Measurements from ENCODE around the gene ELOB. TPM values are rescaled to one million over a fixed set of nuclear protein-coding genes. Genes with fewer than 3 reads are reported as not detected.
A peak's percentile ranks its signal among the peaks of the same experiment; 100 is the strongest.

The ELOB gene
- total and polyA plus RNA-seq, 2 of the 13 experiments (the other 11 are each of a cell fraction or from before 2014, with no cell fraction given) = 208 to 225 TPM

- TF ChIP-seq ZNF800 (CRISPR knock-in tag; IDR thresholded peaks at IDR 0.05) (peak; percentile 57; the same call in 1 of the 2 replicates), ZXDC (CRISPR knock-in tag; IDR thresholded peaks at IDR 0.05) (peak; percentile 85; the same call in 1 of the 2 replicates), REPIN1 (CRISPR knock-in tag; IDR thresholded peaks at IDR 0.05; ENCODE audit: borderline replicate concordance, low read depth) (0 out of 2 replicates have a peak, but pooled peaks have one; percentile 36), NBN (conservative IDR thresholded peaks at IDR 0.05) (no peak), TAF1 (CRISPR knock-in tag; IDR thresholded peaks at IDR 0.05) (peak; percentile 82), SUZ12 (IDR thresholded peaks at IDR 0.05; ENCODE audit: low read depth, low read length) (peak; percentile 57), PHF21A (CRISPR knock-in tag; IDR thresholded peaks at IDR 0.05) (peak; percentile 89), ZNF280D (CRISPR knock-in tag; IDR thresholded peaks at IDR 0.05) (peak; percentile 93), ZC3H4 (CRISPR knock-in tag; IDR thresholded peaks at IDR 0.05; ENCODE audit: borderline replicate concordance) (no peak), FOXK2 (IDR thresholded peaks at IDR 0.05) (no peak), MAX (IDR thresholded peaks at IDR 0.05) (peak; percentile 87), ZNF704 (CRISPR knock-in tag; IDR thresholded peaks at IDR 0.05; ENCODE audit: borderline replicate concordance) (no peak; the same call in 1 of the 2 replicates), NCOA5 (CRISPR knock-in tag; IDR thresholded peaks at IDR 0.05) (no peak), TCF7 (IDR thresholded peaks at IDR 0.05; ENCODE audit: low read depth) (no peak), ZFP36L1 (CRISPR knock-in tag; IDR thresholded peaks at IDR 0.05) (peak; percentile 9; the same call in 1 of the 2 replicates), ZNF747 (CRISPR knock-in tag; IDR thresholded peaks at IDR 0.05; ENCODE audit: borderline replicate concordance) (no peak; the same call in 1 of the 2 replicates), ZNF792 (CRISPR knock-in tag; IDR thresholded peaks at IDR 0.05) (no peak; the same call in 1 of the 2 replicates), LBX2 (CRISPR knock-in tag; IDR thresholded peaks at IDR 0.05; ENCODE audit: borderline replicate concordance) (no peak; the same call in 1 of the 2 replicates), ZNF724P (CRISPR knock-in tag; IDR thresholded peaks at IDR 0.05; ENCODE audit: borderline replicate concordance) (peak; percentile 86; the same call in 1 of the 2 replicates)
Observed at GRCh38 chr16:2752035-2752849, 24.8 kb downstream of the ELOB start, which contains the start of gene SRRM2 (continued).

All from HepG2 (cell line).